A673 (cell line): ENCODE data around the gene SERP2.

ENCODE experiments used
- CTCF ChIP-seq: fragments of 300-800, 200-600 bp; sonication (generic); conservative IDR thresholded peaks from 2 replicates; pipeline ENCODE4 v1.5.1; 2017; ENCODE audit warnings: low read depth, mild to moderate bottlenecking, antibody characterized with exemption, low read length, moderate library complexity, mixed read lengths
- EZH2 ChIP-seq: fragments of 200-600 bp; sonication (generic); IDR thresholded peaks from 2 replicates; pipeline ENCODE4 v1.6.1; 2017; ENCODE audit warnings: borderline replicate concordance, low read depth, mild to moderate bottlenecking, mixed read lengths, antibody characterized with exemption, low read length; ENCODE audit not compliant: poor library complexity, severe bottlenecking

DNA sequence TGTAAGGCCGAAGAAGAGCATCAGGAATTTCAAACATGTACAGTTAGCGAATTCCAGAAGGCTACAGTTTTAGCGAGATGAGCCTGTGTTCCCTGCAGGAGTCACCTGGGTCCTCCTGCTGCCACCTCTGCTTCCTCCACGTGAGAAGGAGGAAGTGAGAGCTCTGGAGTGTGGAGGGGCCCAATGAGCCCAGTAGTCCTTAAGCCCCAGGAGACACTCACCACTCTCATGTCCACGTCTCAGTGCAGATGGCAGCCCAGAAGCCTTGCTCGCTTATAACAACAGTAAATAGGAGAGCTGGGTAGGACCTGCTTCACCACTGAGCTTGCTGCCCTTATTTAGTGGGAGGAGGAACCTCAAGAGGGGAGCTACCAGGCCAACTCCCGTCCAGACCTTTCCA is 44.3 kb downstream of the SERP2 start:
- no peak for TF ChIP-seq CTCF
- TF ChIP-seq EZH2, result no peak
